Eye (tissue), 1 donor: ENCODE data around the gene ETFBKMT.
A peak's percentile ranks its signal among the peaks of the same experiment; 100 is the strongest.

ENCODE experiments used
- DNase-seq: peaks from one replicate; pipeline ENCODE4 v3.0.0-alpha.2; 2015

Gene ETFBKMT

GRCh38 chr12:31659087-31659942 lies at the start of gene ETFBKMT:
Gene ETFBKMT, plus strand, starts transcription at chr12:31659688. Its CDS starts 2,266 bp downstream, at chr12:31661954.
- DNase-seq, result peak; percentile 96

GRCh38 chr12:31612819-31613218 lies 46.7 kb upstream of the ETFBKMT start:
- DNase-seq, result no peak

GRCh38 chr12:31618228-31619025 lies 41.1 kb upstream of the ETFBKMT start:
- DNase-seq, result no peak

GRCh38 chr12:31620311-31620710 lies 39.2 kb upstream of the ETFBKMT start:
- no peak for DNase-seq

- DNase-seq, result no peak
Measured at GRCh38 chr12:31622038-31622437, 37.5 kb upstream of the ETFBKMT start.

- DNase-seq, result no peak
Measured at GRCh38 chr12:31626270-31626995, 33.1 kb upstream of the ETFBKMT start.

- DNase-seq, result no peak
Measured at GRCh38 chr12:31627456-31628054, 31.9 kb upstream of the ETFBKMT start.

- DNase-seq, result peak; percentile 61
Measured at GRCh38 chr12:31629756-31630732, 29.4 kb upstream of the ETFBKMT start.

GRCh38 chr12:31631023-31631724 lies 28.3 kb upstream of the ETFBKMT start:
- no peak for DNase-seq

GRCh38 chr12:31631809-31632208 lies 27.7 kb upstream of the ETFBKMT start:
- DNase-seq, result no peak

- no peak for DNase-seq
Measured at GRCh38 chr12:31633464-31633863, 26.0 kb upstream of the ETFBKMT start.

GRCh38 chr12:31634620-31635019 lies 24.9 kb upstream of the ETFBKMT start:
- no peak for DNase-seq

GRCh38 chr12:31641509-31642090 lies 17.9 kb upstream of the ETFBKMT start:
- no peak for DNase-seq

- peak; percentile 53 for DNase-seq
Measured at GRCh38 chr12:31644536-31644935, 15.0 kb upstream of the ETFBKMT start.

GRCh38 chr12:31645924-31646323 lies 13.6 kb upstream of the ETFBKMT start:
- DNase-seq, result no peak

- no peak for DNase-seq
Measured at GRCh38 chr12:31647086-31647491, 12.4 kb upstream of the ETFBKMT start.

GRCh38 chr12:31650918-31651317 lies 8.6 kb upstream of the ETFBKMT start:
- no peak for DNase-seq

- no peak for DNase-seq
Measured at GRCh38 chr12:31651893-31652521, 7.5 kb upstream of the ETFBKMT start.

GRCh38 chr12:31655208-31655607 lies 4.3 kb upstream of the ETFBKMT start:
- no peak for DNase-seq

- DNase-seq, result no peak
Measured at GRCh38 chr12:31655792-31656191, 3.7 kb upstream of the ETFBKMT start.
